ENCODE measurements around the gene SSX2IP. TPM values are rescaled to one million over a fixed set of nuclear protein-coding genes. Genes with fewer than 3 reads are reported as not detected.

Gene SSX2IP
- total RNA-seq, 2 experiments from 2014 or later: 5.5 to 6.0 TPM

DNA sequence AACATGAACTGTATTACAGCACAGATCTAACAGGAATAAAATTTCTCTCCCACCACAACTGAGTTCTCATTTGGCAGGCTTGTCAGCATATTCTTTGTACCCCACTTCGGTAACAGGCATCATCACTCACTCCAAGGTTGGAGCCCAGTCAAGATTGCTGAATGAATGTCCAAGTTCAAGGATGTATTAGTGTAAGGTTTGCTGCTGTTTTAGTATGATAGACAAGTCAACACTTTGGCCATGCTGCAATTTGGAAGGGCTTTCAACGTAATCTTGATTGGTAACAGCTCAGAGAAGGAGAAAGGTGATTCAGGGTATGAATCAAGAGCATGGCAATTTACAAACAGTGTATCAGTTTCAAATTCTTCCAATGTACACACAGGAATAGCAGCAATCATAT, 6.8 kb downstream of the SSX2IP start:
- Histone ChIP-seq H3K4me3 (ENCODE audit: low read length) (no peak overlapping the region), H3K36me3 (ENCODE audit: insufficient read depth, low read length) (no peaks in the 10 kb centered on the region), H3K27me3 (ENCODE audit: control insufficient read depth in 1 of 2, insufficient read depth in 2 of 2, low read length in 2 of 2) (no peaks in the 10 kb centered on the region), H3K27ac (ENCODE audit: low read depth in 1 of 2, low read length in 2 of 2) (no peak overlapping the region), H3K4me1 (ENCODE audit: insufficient read depth, low read length) (no peaks in the 10 kb centered on the region), H3K9me3 (ENCODE audit: control insufficient read depth in 1 of 2, insufficient read depth in 1 of 2, low read length in 2 of 2) (no peaks in the 10 kb centered on the region)
- Mint-ChIP-seq H3K4me1 (ENCODE audit: low read depth) (peaks cover 32% of the 10 kb centered on the region), H3K4me3 (no peak overlapping the region), H3K27me3 (no peaks in the 10 kb centered on the region), H3K36me3 (ENCODE audit: low read depth) (peaks cover under 1% of the 10 kb centered on the region), H3K9me3 (no peaks in the 10 kb centered on the region), H3K27ac (no peak overlapping the region)
- ChIA-PET CTCF (interaction anchor here (0.6 kb wide), 1 partner anchor 59 kb away, joined by 3 read pairs; no protein-coding TSS in a partner anchor), POLR2A (no interaction called here)
- no peak for TF ChIP-seq CTCF (IDR thresholded peaks at IDR 0.05)
- ATAC-seq (ENCODE audit: poor library complexity) (no peak), DNase-seq (no peak)
- intact Hi-C loops (cut with DNase I, micrococcal nuclease): no loop called here

DNA sequence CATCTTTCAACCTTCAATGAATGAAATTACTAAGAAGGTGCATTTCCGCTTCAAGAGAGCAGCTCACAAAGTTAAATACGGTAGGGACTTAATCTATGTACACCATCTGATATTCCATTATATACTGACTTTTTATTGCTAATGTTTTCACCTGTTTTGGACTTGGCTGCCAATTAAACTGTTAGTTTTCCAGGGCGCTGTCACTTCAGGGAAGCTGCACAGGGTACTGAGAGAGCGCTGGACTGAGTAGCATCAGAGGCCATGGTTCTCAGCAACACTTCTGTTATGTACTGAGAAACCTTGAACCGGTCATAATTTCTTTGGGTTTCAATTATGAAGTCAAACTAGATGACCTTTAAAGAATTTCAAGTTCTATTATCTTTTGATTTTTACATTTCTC, 8.2 kb downstream of the SSX2IP start:
- Histone ChIP-seq H3K9me3 (ENCODE audit: control insufficient read depth in 1 of 2, insufficient read depth in 1 of 2, low read length in 2 of 2) (no peaks in the 10 kb centered on the region), H3K27me3 (ENCODE audit: control insufficient read depth in 1 of 2, insufficient read depth in 2 of 2, low read length in 2 of 2) (no peaks in the 10 kb centered on the region), H3K36me3 (ENCODE audit: insufficient read depth, low read length) (no peaks in the 10 kb centered on the region), H3K4me3 (ENCODE audit: low read length) (no peak overlapping the region), H3K27ac (ENCODE audit: low read depth in 1 of 2, low read length in 2 of 2) (no peak overlapping the region), H3K4me1 (ENCODE audit: insufficient read depth, low read length) (no peaks in the 10 kb centered on the region)
- DNase-seq (no peak), ATAC-seq (ENCODE audit: poor library complexity) (no peak)
- Mint-ChIP-seq H3K27me3 (no peaks in the 10 kb centered on the region), H3K4me1 (ENCODE audit: low read depth) (peaks cover 17% of the 10 kb centered on the region), H3K36me3 (ENCODE audit: low read depth) (peaks cover 6% of the 10 kb centered on the region), H3K9me3 (peaks cover 2% of the 10 kb centered on the region), H3K4me3 (no peak overlapping the region), H3K27ac (no peak overlapping the region)
- no peak for TF ChIP-seq CTCF (IDR thresholded peaks at IDR 0.05)
- ChIA-PET CTCF (no interaction called here), POLR2A (no interaction called here)
- intact Hi-C loops (cut with DNase I, micrococcal nuclease): no loop called here

DNA sequence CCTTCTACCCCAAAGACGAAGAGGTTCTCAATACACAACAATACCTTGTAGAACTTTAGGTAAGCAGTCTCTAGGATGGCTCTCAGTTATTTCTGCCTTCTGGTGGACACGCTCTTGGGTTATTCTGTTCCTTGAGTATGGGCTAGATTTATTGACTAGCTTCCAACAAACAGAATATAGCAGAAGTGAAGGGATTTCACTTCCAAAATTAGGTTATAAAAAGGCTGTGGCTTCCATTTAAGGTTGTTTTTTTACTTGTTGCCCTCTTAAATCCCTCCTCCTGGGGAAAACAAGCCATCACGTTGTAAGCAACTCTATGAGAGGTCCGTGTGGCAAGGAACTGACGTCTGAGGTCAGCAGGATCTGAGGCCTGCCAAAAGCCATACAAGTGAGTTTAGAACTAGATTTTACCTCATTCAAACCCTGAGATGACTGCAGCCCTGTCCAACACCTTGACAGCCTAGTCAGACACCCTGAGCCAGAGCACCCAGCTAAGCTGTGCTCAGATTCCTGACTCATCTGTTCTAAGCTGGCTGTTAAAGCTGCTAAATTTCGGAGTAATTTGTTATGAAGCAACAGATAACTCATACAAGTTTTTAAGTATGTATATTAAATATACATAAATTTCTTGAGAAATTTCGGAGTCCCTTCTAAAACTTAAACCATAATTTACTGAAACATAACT, 12.7 kb downstream of the SSX2IP start:
- Mint-ChIP-seq H3K27me3 (no peaks in the 10 kb centered on the region), H3K27ac (no peak overlapping the region), H3K36me3 (ENCODE audit: low read depth) (peaks cover 6% of the 10 kb centered on the region), H3K9me3 (peaks cover 2% of the 10 kb centered on the region), H3K4me3 (no peak overlapping the region), H3K4me1 (ENCODE audit: low read depth) (peaks cover 29% of the 10 kb centered on the region)
- no peaks in the 10 kb centered on the region for H3K36me3 ChIP-seq (ENCODE audit: insufficient read depth, low read length)
- no peak overlapping the region for H3K27ac ChIP-seq (ENCODE audit: low read depth in 1 of 2, low read length in 2 of 2)
- TF ChIP-seq CTCF (IDR thresholded peaks at IDR 0.05): no peak
- ChIA-PET CTCF (no interaction called here), POLR2A (interaction anchor here (0.6 to 0.7 kb wide), 2 partner anchors 93 to 104 kb away, joined by 3 to 4 read pairs; no protein-coding TSS in a partner anchor)
- H3K9me3 ChIP-seq (ENCODE audit: control insufficient read depth in 1 of 2, insufficient read depth in 1 of 2, low read length in 2 of 2): no peaks in the 10 kb centered on the region
- intact Hi-C loops (cut with DNase I, micrococcal nuclease): no loop called here
- H3K4me3 ChIP-seq (ENCODE audit: low read length): no peak overlapping the region
- no peaks in the 10 kb centered on the region for H3K4me1 ChIP-seq (ENCODE audit: insufficient read depth, low read length)
- no peaks in the 10 kb centered on the region for H3K27me3 ChIP-seq (ENCODE audit: control insufficient read depth in 1 of 2, insufficient read depth in 2 of 2, low read length in 2 of 2)
- ATAC-seq (ENCODE audit: poor library complexity): no peak
- DNase-seq: no peak
